ENCODE data around the gene SERPINE2. TPM values are rescaled to one million over a fixed set of nuclear protein-coding genes. Genes with fewer than 3 reads are reported as not detected.

Gene SERPINE2
- total RNA-seq, 1 experiment from 2014 or later: 93.3 TPM

GRCh38 chr2:224075588-224075987 lies 36.5 kb upstream of the SERPINE2 start (continued):
- TF ChIP-seq POLR2AphosphoS5 (IDR thresholded peaks at IDR 0.05; ENCODE audit: low read depth, low read length) (no peak), SIN3A (IDR thresholded peaks at IDR 0.05; ENCODE audit: low read depth) (no peak)

- ChIA-PET RAD21 (ENCODE audit: low non-redundant PET in 1 of 2, low total read pairs in 2 of 2, uncharacterized antibody in 2 of 2, unreplicated experiment in 2 of 2) (no interaction called here), CTCF (no interaction called here), POLR2A (interaction anchor here (1.4 kb wide), 1 partner anchor 12 kb away, joined by 4 read pairs; no protein-coding TSS in a partner anchor)
- no peaks in the 10 kb centered on the region for H3K79me2 ChIP-seq (ENCODE audit: insufficient read depth, low read length)
- DNase-seq (ENCODE audit: low read depth, low spot score) (no peak), ATAC-seq (no peak)
- H3K9me2 ChIP-seq (ENCODE audit: insufficient read depth): no peaks in the 10 kb centered on the region
- no peaks in the 10 kb centered on the region for H3K9me3 ChIP-seq (ENCODE audit: control insufficient read depth in 1 of 2, insufficient read depth in 1 of 2, low read depth in 1 of 2, low read length in 2 of 2)
- no TSS peak for BruUV-seq (replicated peaks)
- H3K27me3 ChIP-seq (ENCODE audit: insufficient read depth, low read length): no peaks in the 10 kb centered on the region
- no peak overlapping the region for H3K27ac ChIP-seq (ENCODE audit: low read depth, low read length)
- no peak overlapping the region for H3K9ac ChIP-seq (ENCODE audit: low read length)
- H4K20me1 ChIP-seq (ENCODE audit: insufficient read depth): no peaks in the 10 kb centered on the region
- intact Hi-C loops (cut with micrococcal nuclease): no loop called here
- TF ChIP-seq YY1 (IDR thresholded peaks at IDR 0.05; ENCODE audit: extremely low read depth, insufficient replicate concordance, low read depth, low read length) (no peak), CEBPB (IDR thresholded peaks at IDR 0.05; ENCODE audit: low read depth) (no peak), POLR2A (IDR thresholded peaks at IDR 0.05; ENCODE audit: borderline replicate concordance, extremely low read depth, insufficient read depth, insufficient read length) (no peak), FOSL1 (IDR thresholded peaks at IDR 0.05; ENCODE audit: low read depth) (no peak), MAX (IDR thresholded peaks at IDR 0.05) (no peak), EZH2 (IDR thresholded peaks at IDR 0.05) (no peak), ELF1 (IDR thresholded peaks at IDR 0.05; ENCODE audit: borderline replicate concordance, low read depth) (no peak), EGR1 (IDR thresholded peaks at IDR 0.05; ENCODE audit: low read depth) (no peak), SIN3A (IDR thresholded peaks at IDR 0.05; ENCODE audit: low read depth) (no peak), TCF7L2 (IDR thresholded peaks at IDR 0.05; ENCODE audit: borderline replicate concordance, extremely low read depth, insufficient read depth, insufficient read length) (no peak), CTCF (IDR thresholded peaks at IDR 0.05 in 2 of 3, conservative IDR thresholded peaks at IDR 0.05 in 1 of 3; ENCODE audit: borderline replicate concordance in 1 of 3, insufficient read depth in 1 of 3, low read depth in 2 of 3, low read length in 2 of 3) (no peak), SRF (IDR thresholded peaks at IDR 0.05; ENCODE audit: low read depth) (no peak), JUND (IDR thresholded peaks at IDR 0.05) (no peak), RAD21 (IDR thresholded peaks at IDR 0.05; ENCODE audit: low read depth) (no peak), SP1 (IDR thresholded peaks at IDR 0.05; ENCODE audit: low read depth) (no peak), POLR2AphosphoS5 (IDR thresholded peaks at IDR 0.05; ENCODE audit: low read depth, low read length) (no peak), ATF3 (IDR thresholded peaks at IDR 0.05) (no peak), CBX3 (IDR thresholded peaks at IDR 0.05; ENCODE audit: low read depth) (no peak)
- H3K4me2 ChIP-seq (ENCODE audit: low read length): no peak overlapping the region
- H3K4me1 ChIP-seq (ENCODE audit: control insufficient read depth in 1 of 2, insufficient read depth in 2 of 2, low read length in 2 of 2): no peaks in the 10 kb centered on the region
- no peaks in the 10 kb centered on the region for H3K36me3 ChIP-seq (ENCODE audit: control insufficient read depth in 1 of 2, insufficient read depth in 2 of 2, low read length in 2 of 2)
- H3K4me3 ChIP-seq (replicated peaks in 1 of 2; ENCODE audit: low read depth in 1 of 2, low read length in 2 of 2): no peak overlapping the region
- no peak overlapping the region for H2AFZ ChIP-seq (ENCODE audit: low read depth, low read length, poor library complexity, severe bottlenecking)
These were observed 34.6 kb upstream of the SERPINE2 start for GRCh38 chr2:224073676-224074075.

Measured in HCT116 (cell line).